Activated CD8-positive, alpha-beta memory T cell treated with anti-CD3 and anti-CD28 coated beads for 1 hour (primary cell): ENCODE data around the gene VSTM2L.

Experiments
- DNase-seq, 2 donors: peaks; one replicate each; pipeline ENCODE4 v3.0.0-alpha.2; 2020; ENCODE audit warnings: low read depth in 1 of 2; ENCODE audit errors: extremely low read depth in 1 of 2

Gene VSTM2L

GRCh38 chr20:37936041-37936440 lies 33.1 kb downstream of the VSTM2L start:
- no peak for DNase-seq

GRCh38 chr20:37936451-37936850 lies 33.5 kb downstream of the VSTM2L start:
- no peak for DNase-seq

- no peak for DNase-seq
Observed at GRCh38 chr20:37937686-37938085, 34.8 kb downstream of the VSTM2L start.

GRCh38 chr20:37938181-37938750 lies 35.3 kb downstream of the VSTM2L start:
- DNase-seq = no peak

GRCh38 chr20:37938954-37939353 lies 36.0 kb downstream of the VSTM2L start:
- DNase-seq = no peak

- DNase-seq = no peak
Observed at GRCh38 chr20:37939701-37940560, 37.0 kb downstream of the VSTM2L start.

GRCh38 chr20:37940858-37941257 lies 37.9 kb downstream of the VSTM2L start:
- no peak for DNase-seq

- DNase-seq = no peak
Observed at GRCh38 chr20:37941332-37941731, 38.4 kb downstream of the VSTM2L start.

- DNase-seq = no peak
Observed at GRCh38 chr20:37941992-37942391, 39.1 kb downstream of the VSTM2L start.

GRCh38 chr20:37943033-37943432 lies 40.1 kb downstream of the VSTM2L start:
- no peak for DNase-seq

- no peak for DNase-seq
Observed at GRCh38 chr20:37943501-37944455, 40.9 kb downstream of the VSTM2L start.

GRCh38 chr20:37944456-37944981 lies 41.6 kb downstream of the VSTM2L start:
- DNase-seq = no peak

GRCh38 chr20:37945091-37945547 lies 42.2 kb downstream of the VSTM2L start:
- DNase-seq = no peak

- no peak for DNase-seq
Observed at GRCh38 chr20:37946946-37947345, 44.0 kb downstream of the VSTM2L start.

- DNase-seq = no peak
Observed at GRCh38 chr20:37947943-37948342, 45.0 kb downstream of the VSTM2L start.

- no peak for DNase-seq
Observed at GRCh38 chr20:37948956-37949355, 46.0 kb downstream of the VSTM2L start.

- no peak for DNase-seq
Observed at GRCh38 chr20:37954190-37954589, 51.3 kb downstream of the VSTM2L start.

- DNase-seq = no peak
Observed at GRCh38 chr20:37954626-37955025, 51.7 kb downstream of the VSTM2L start.

- DNase-seq = no peak
Observed at GRCh38 chr20:37955511-37955910, 52.6 kb downstream of the VSTM2L start.

- no peak for DNase-seq
Observed at GRCh38 chr20:37956107-37956585, 53.2 kb downstream of the VSTM2L start.
